GM12878 (cell line): ENCODE data around the gene CBLB.

ENCODE experiments used
- JUND ChIP-seq: IDR thresholded peaks from 2 replicates; pipeline ENCODE4 v1.6.1; 2012; ENCODE audit warnings: low read depth, mild to moderate bottlenecking, low read length, improper control_type of control experiment, moderate library complexity
- RFX5 ChIP-seq: IDR thresholded peaks from 2 replicates; pipeline ENCODE4 v1.6.1; 2011; ENCODE audit warnings: low read depth, low read length, improper control_type of control experiment
- TF ChIP-seq, protein P1 (sequence below), 3 experiments: IDR thresholded peaks in 2 of 3; conservative IDR thresholded peaks in 1 of 3; 2 replicates each; pipeline ENCODE4 v1.5.1; 2011; ENCODE audit warnings: low read depth in 3 of 3, low read length in 3 of 3, mild to moderate bottlenecking in 3 of 3, control low read depth in 2 of 3, moderate library complexity in 2 of 3, inconsistent platforms in 1 of 3, mixed read lengths in 1 of 3; ENCODE audit not compliant: control insufficient read depth in 2 of 3, insufficient read depth in 1 of 3; ENCODE audit errors: extremely low read depth in 1 of 3

DNA sequence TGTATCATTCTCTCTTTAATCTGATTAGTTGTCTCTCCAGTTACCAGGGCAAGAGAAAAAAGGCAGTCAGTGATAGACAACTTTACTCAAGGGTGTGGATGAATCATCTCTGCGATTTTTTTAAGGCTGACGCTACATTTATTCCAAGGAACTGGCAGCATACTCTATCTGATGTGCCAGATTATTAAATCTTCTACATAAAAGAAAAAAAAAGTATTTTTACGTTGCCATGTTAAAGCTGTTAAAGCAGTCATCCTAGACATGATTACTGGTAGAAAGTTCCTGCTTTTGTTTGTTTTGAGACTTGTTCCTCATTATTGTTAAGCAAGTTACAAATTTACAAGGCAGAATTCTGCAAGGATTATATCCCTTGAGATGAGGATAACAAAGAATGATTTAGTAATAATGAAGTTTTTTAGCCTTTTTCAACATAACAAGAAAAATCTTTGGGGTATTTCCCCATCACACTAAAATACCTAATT is 121.7 kb downstream of the CBLB start:
- no peak for TF ChIP-seq JUND
- TF ChIP-seq, protein P1, sequence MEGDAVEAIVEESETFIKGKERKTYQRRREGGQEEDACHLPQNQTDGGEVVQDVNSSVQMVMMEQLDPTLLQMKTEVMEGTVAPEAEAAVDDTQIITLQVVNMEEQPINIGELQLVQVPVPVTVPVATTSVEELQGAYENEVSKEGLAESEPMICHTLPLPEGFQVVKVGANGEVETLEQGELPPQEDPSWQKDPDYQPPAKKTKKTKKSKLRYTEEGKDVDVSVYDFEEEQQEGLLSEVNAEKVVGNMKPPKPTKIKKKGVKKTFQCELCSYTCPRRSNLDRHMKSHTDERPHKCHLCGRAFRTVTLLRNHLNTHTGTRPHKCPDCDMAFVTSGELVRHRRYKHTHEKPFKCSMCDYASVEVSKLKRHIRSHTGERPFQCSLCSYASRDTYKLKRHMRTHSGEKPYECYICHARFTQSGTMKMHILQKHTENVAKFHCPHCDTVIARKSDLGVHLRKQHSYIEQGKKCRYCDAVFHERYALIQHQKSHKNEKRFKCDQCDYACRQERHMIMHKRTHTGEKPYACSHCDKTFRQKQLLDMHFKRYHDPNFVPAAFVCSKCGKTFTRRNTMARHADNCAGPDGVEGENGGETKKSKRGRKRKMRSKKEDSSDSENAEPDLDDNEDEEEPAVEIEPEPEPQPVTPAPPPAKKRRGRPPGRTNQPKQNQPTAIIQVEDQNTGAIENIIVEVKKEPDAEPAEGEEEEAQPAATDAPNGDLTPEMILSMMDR (IDR thresholded peaks at IDR 0.05 in 2 of 3, conservative IDR thresholded peaks at IDR 0.05 in 1 of 3; ENCODE audit: control insufficient read depth in 2 of 3, extremely low read depth in 1 of 3, insufficient read depth in 1 of 3, low read depth in 3 of 3, low read length in 3 of 3), result no peak
- TF ChIP-seq RFX5, result no peak
